ENCODE data around the gene TTC7B. TPM values are rescaled to one million over a fixed set of nuclear protein-coding genes. Genes with fewer than 3 reads are reported as not detected.

The TTC7B gene
- total RNA-seq, 1 donor from 2014 or later, result 82.6 TPM

DNA sequence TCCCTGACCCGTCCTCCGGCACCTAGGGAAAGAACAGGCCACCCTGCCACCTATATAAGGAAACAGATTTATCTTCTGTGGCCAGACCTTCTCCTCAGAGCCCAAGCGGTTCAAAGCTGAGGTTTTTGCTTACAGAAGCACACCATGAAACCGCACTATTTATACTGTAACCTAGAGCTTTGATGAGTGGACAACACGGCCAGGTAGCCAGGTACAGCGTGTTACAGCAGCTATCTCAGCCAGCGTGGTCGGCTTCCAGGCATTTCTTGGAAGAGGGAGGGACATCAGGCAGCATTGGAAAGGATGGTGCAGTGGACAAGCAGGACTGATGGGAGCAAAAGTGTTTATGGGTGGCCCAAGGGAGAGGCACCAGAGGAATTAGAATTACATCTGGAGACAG lies 34.4 kb downstream of the TTC7B start:
- no peak overlapping the region for H3K4me3 ChIP-seq (ENCODE audit: low read depth, low read length)
- TF ChIP-seq, protein P1, sequence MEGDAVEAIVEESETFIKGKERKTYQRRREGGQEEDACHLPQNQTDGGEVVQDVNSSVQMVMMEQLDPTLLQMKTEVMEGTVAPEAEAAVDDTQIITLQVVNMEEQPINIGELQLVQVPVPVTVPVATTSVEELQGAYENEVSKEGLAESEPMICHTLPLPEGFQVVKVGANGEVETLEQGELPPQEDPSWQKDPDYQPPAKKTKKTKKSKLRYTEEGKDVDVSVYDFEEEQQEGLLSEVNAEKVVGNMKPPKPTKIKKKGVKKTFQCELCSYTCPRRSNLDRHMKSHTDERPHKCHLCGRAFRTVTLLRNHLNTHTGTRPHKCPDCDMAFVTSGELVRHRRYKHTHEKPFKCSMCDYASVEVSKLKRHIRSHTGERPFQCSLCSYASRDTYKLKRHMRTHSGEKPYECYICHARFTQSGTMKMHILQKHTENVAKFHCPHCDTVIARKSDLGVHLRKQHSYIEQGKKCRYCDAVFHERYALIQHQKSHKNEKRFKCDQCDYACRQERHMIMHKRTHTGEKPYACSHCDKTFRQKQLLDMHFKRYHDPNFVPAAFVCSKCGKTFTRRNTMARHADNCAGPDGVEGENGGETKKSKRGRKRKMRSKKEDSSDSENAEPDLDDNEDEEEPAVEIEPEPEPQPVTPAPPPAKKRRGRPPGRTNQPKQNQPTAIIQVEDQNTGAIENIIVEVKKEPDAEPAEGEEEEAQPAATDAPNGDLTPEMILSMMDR (conservative IDR thresholded peaks at IDR 0.05; ENCODE audit: low read depth, low read length), result no peak
- DNase-seq (ENCODE audit: low read depth), result no peak

DNA sequence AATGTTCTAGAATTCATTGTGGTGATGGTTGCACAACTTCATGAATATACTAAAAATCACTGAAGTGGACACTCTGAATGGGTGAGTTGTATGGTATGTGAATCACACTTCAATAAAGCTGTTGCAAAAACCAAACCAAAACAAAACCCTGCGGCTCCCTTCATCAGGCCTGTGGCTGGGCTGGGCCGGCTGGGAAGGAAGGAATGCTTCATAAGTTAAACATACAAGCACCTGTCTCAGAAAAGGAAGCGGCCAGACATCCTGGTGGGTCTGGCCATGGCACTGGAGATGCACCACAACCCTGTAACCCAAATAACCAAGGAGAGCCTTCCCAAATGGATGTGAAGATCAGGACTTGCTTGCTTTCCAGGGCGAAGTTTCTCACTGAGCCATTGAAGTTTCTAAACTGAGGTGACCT lies 34.9 kb downstream of the TTC7B start:
- peak; percentile 86 for DNase-seq (ENCODE audit: low read depth)
- no peak overlapping the region for H3K4me3 ChIP-seq (ENCODE audit: low read depth, low read length)
- TF ChIP-seq, protein P1 (conservative IDR thresholded peaks at IDR 0.05; ENCODE audit: low read depth, low read length), result no peak

GRCh38 chr14:90780519-90780918 lies 35.7 kb downstream of the TTC7B start:
- TF ChIP-seq, protein P1 (conservative IDR thresholded peaks at IDR 0.05; ENCODE audit: low read depth, low read length), result no peak
- no peak overlapping the region for H3K4me3 ChIP-seq (ENCODE audit: low read depth, low read length)
- no peak for DNase-seq (ENCODE audit: low read depth)

- TF ChIP-seq, protein P1 (conservative IDR thresholded peaks at IDR 0.05; ENCODE audit: low read depth, low read length), result no peak
- no peak overlapping the region for H3K4me3 ChIP-seq (ENCODE audit: low read depth, low read length)
- no peak for DNase-seq (ENCODE audit: low read depth)
These were observed 37.5 kb downstream of the TTC7B start for GRCh38 chr14:90778571-90779255.

- no peak for DNase-seq (ENCODE audit: low read depth)
These were observed 38.3 kb downstream of the TTC7B start for GRCh38 chr14:90777830-90778485.

DNA sequence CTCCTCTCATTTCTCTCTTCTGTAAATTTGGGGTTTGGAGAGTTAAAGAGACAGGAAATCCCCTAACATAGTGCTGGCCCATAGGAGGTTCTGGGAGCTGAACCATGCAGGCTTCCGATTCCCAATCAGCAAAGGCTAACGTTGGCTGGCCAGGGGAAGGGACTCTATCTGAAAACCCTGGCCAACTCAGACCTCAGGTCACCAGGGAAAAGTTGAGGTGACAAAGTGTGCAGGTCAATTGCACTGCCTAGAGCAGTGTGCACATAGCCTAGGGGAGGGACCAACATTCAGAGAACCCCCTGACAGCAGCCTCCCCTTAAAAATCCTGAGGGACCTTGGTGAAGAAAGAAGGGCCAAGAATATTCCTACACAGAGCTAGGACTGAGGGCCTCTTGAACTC lies 38.9 kb downstream of the TTC7B start:
- DNase-seq (ENCODE audit: low read depth), result no peak
- no peak overlapping the region for H3K4me3 ChIP-seq (ENCODE audit: low read depth, low read length)
- TF ChIP-seq, protein P1 (conservative IDR thresholded peaks at IDR 0.05; ENCODE audit: low read depth, low read length), result no peak

More at GRCh38 chr14:90777830-90778485, 38.3 kb downstream of the TTC7B start:
- TF ChIP-seq, protein P1 (conservative IDR thresholded peaks at IDR 0.05; ENCODE audit: low read depth, low read length), result no peak
- H3K4me3 ChIP-seq (ENCODE audit: low read depth, low read length), result no peak overlapping the region
